ENCODE measurements around the gene TOP3B.

TOP3B gene

GRCh38 chr22:21982338-21982965 lies at the start of gene TOP3B:
TSS of gene TOP3B (minus strand) at chr22:21982787. CDS start at chr22:21975709, 7,078 bp downstream.
- Mint-ChIP-seq H3K4me3 (peak within 1 kb of the TSS; percentile 85), H3K4me1 (peaks cover 40% of the 10 kb centered on the region), H3K27ac (ENCODE audit: low read depth) (peak within 1 kb of the TSS; percentile 74), H3K9me3 (no peaks in the 10 kb centered on the region), H3K27me3 (no peaks in the 10 kb centered on the region), H3K36me3 (ENCODE audit: insufficient read depth) (peaks cover 5% of the 10 kb centered on the region)
- ATAC-seq (replicated peaks; ENCODE audit: extremely low read depth, poor library complexity, severe bottlenecking) (peak; percentile 85), DNase-seq (ENCODE audit: low spot score in 2 of 2) (peak; percentile 66 to 69)

- no peak overlapping the region for H3K27ac Mint-ChIP-seq (ENCODE audit: low read depth)
- DNase-seq (ENCODE audit: low spot score in 2 of 2) (no peak), ATAC-seq (replicated peaks; ENCODE audit: extremely low read depth, poor library complexity, severe bottlenecking) (no peak)
- no peaks in the 10 kb centered on the region for H3K9me3 Mint-ChIP-seq
- no peak overlapping the region for H3K4me3 Mint-ChIP-seq
- peaks cover 38% of the 10 kb centered on the region for H3K27me3 Mint-ChIP-seq
- H3K36me3 Mint-ChIP-seq (ENCODE audit: insufficient read depth) = peaks cover 2% of the 10 kb centered on the region
- H3K4me1 Mint-ChIP-seq = no peaks in the 10 kb centered on the region
Observed at GRCh38 chr22:22031183-22031945, 48.8 kb upstream of the TOP3B start.

GRCh38 chr22:22030493-22031182 lies 48.1 kb upstream of the TOP3B start:
- Mint-ChIP-seq H3K27me3 (peaks cover 31% of the 10 kb centered on the region), H3K9me3 (no peaks in the 10 kb centered on the region), H3K4me1 (no peaks in the 10 kb centered on the region), H3K36me3 (ENCODE audit: insufficient read depth) (peaks cover 2% of the 10 kb centered on the region), H3K27ac (ENCODE audit: low read depth) (no peak overlapping the region), H3K4me3 (no peak overlapping the region)
- DNase-seq (ENCODE audit: low spot score in 2 of 2) (no peak), ATAC-seq (replicated peaks; ENCODE audit: extremely low read depth, poor library complexity, severe bottlenecking) (no peak)

- H3K4me3 Mint-ChIP-seq = no peak overlapping the region
- peaks cover 2% of the 10 kb centered on the region for H3K36me3 Mint-ChIP-seq (ENCODE audit: insufficient read depth)
- H3K27ac Mint-ChIP-seq (ENCODE audit: low read depth) = no peak overlapping the region
- H3K27me3 Mint-ChIP-seq = peaks cover 8% of the 10 kb centered on the region
- DNase-seq (ENCODE audit: low spot score in 2 of 2) (no peak), ATAC-seq (replicated peaks; ENCODE audit: extremely low read depth, poor library complexity, severe bottlenecking) (no peak)
- H3K4me1 Mint-ChIP-seq = no peaks in the 10 kb centered on the region
- no peaks in the 10 kb centered on the region for H3K9me3 Mint-ChIP-seq
Observed at GRCh38 chr22:22027955-22028354, 45.4 kb upstream of the TOP3B start.

- DNase-seq (ENCODE audit: low spot score in 2 of 2) (no peak), ATAC-seq (replicated peaks; ENCODE audit: extremely low read depth, poor library complexity, severe bottlenecking) (no peak)
- H3K36me3 Mint-ChIP-seq (ENCODE audit: insufficient read depth) = peaks cover 2% of the 10 kb centered on the region
- H3K27me3 Mint-ChIP-seq = no peaks in the 10 kb centered on the region
- no peaks in the 10 kb centered on the region for H3K9me3 Mint-ChIP-seq
- H3K4me3 Mint-ChIP-seq = no peak overlapping the region
- no peak overlapping the region for H3K27ac Mint-ChIP-seq (ENCODE audit: low read depth)
- no peaks in the 10 kb centered on the region for H3K4me1 Mint-ChIP-seq
Observed at GRCh38 chr22:22026157-22026831, 43.7 kb upstream of the TOP3B start.

- Mint-ChIP-seq H3K27me3 (no peaks in the 10 kb centered on the region), H3K4me3 (no peak overlapping the region), H3K9me3 (no peaks in the 10 kb centered on the region), H3K4me1 (no peaks in the 10 kb centered on the region), H3K27ac (ENCODE audit: low read depth) (no peak overlapping the region), H3K36me3 (ENCODE audit: insufficient read depth) (peaks cover 2% of the 10 kb centered on the region)
- DNase-seq (ENCODE audit: low spot score in 2 of 2) (no peak), ATAC-seq (replicated peaks; ENCODE audit: extremely low read depth, poor library complexity, severe bottlenecking) (no peak)
Observed at GRCh38 chr22:22025320-22026156, 43.0 kb upstream of the TOP3B start.

- Mint-ChIP-seq H3K36me3 (ENCODE audit: insufficient read depth) (no peaks in the 10 kb centered on the region), H3K27me3 (no peaks in the 10 kb centered on the region), H3K4me1 (no peaks in the 10 kb centered on the region), H3K4me3 (no peak overlapping the region), H3K9me3 (no peaks in the 10 kb centered on the region), H3K27ac (ENCODE audit: low read depth) (no peak overlapping the region)
- DNase-seq (ENCODE audit: low spot score in 2 of 2) (no peak), ATAC-seq (replicated peaks; ENCODE audit: extremely low read depth, poor library complexity, severe bottlenecking) (no peak)
Observed at GRCh38 chr22:22024440-22024839, 41.9 kb upstream of the TOP3B start.

GRCh38 chr22:22023581-22024137 lies 41.1 kb upstream of the TOP3B start:
- Mint-ChIP-seq H3K4me1 (no peaks in the 10 kb centered on the region), H3K36me3 (ENCODE audit: insufficient read depth) (no peaks in the 10 kb centered on the region), H3K27ac (ENCODE audit: low read depth) (no peak overlapping the region), H3K27me3 (no peaks in the 10 kb centered on the region), H3K4me3 (no peak overlapping the region), H3K9me3 (no peaks in the 10 kb centered on the region)
- no peak for DNase-seq (ENCODE audit: low spot score in 2 of 2)
- ATAC-seq (replicated peaks; ENCODE audit: extremely low read depth, poor library complexity, severe bottlenecking) = no peak

- Mint-ChIP-seq H3K9me3 (no peaks in the 10 kb centered on the region), H3K27ac (ENCODE audit: low read depth) (no peak overlapping the region), H3K36me3 (ENCODE audit: insufficient read depth) (no peaks in the 10 kb centered on the region), H3K4me1 (no peaks in the 10 kb centered on the region), H3K4me3 (no peak overlapping the region), H3K27me3 (peaks cover 4% of the 10 kb centered on the region)
- DNase-seq (ENCODE audit: low spot score in 2 of 2) = no peak
- no peak for ATAC-seq (replicated peaks; ENCODE audit: extremely low read depth, poor library complexity, severe bottlenecking)
Observed at GRCh38 chr22:22022947-22023534, 40.5 kb upstream of the TOP3B start.

GRCh38 chr22:22022255-22022840 lies 39.8 kb upstream of the TOP3B start:
- DNase-seq (ENCODE audit: low spot score in 2 of 2) (no peak), ATAC-seq (replicated peaks; ENCODE audit: extremely low read depth, poor library complexity, severe bottlenecking) (no peak)
- H3K27ac Mint-ChIP-seq (ENCODE audit: low read depth) = no peak overlapping the region
- H3K4me3 Mint-ChIP-seq = no peak overlapping the region
- no peaks in the 10 kb centered on the region for H3K9me3 Mint-ChIP-seq
- no peaks in the 10 kb centered on the region for H3K36me3 Mint-ChIP-seq (ENCODE audit: insufficient read depth)
- no peaks in the 10 kb centered on the region for H3K4me1 Mint-ChIP-seq
- peaks cover 10% of the 10 kb centered on the region for H3K27me3 Mint-ChIP-seq

GRCh38 chr22:22021162-22021750 lies 38.7 kb upstream of the TOP3B start:
- H3K27ac Mint-ChIP-seq (ENCODE audit: low read depth) = no peak overlapping the region
- no peak overlapping the region for H3K4me3 Mint-ChIP-seq
- H3K9me3 Mint-ChIP-seq = no peaks in the 10 kb centered on the region
- H3K4me1 Mint-ChIP-seq = no peaks in the 10 kb centered on the region
- ATAC-seq (replicated peaks; ENCODE audit: extremely low read depth, poor library complexity, severe bottlenecking) = no peak
- no peaks in the 10 kb centered on the region for H3K36me3 Mint-ChIP-seq (ENCODE audit: insufficient read depth)
- DNase-seq (ENCODE audit: low spot score in 2 of 2) = no peak
- H3K27me3 Mint-ChIP-seq = peaks cover 10% of the 10 kb centered on the region

All from central memory CD8-positive, alpha-beta T cell (primary cell).